Measurements from ENCODE around the gene ANKFY1. TPM values are rescaled to one million over a fixed set of nuclear protein-coding genes. Genes with fewer than 3 reads are reported as not detected.

The ANKFY1 gene
- 24.2 TPM in 2 replicates for total RNA-seq (2014; rRNA removed; shearing (Covaris generic))
- polyA plus RNA-seq (2016; fragmentation: Nextera tagmentation; extraction: Ambion mirVana): 19.5 and 20.1 TPM in 2 replicates

GRCh38 chr17:4263282-4264215 lies at the start of gene ANKFY1:
ANKFY1 (minus strand) TSS chr17:4263979; CDS start chr17:4263941, 38 bp downstream.
- TF ChIP-seq EZH2phosphoT487 (IDR thresholded peaks at IDR 0.05; ENCODE audit: insufficient read depth, low read depth): no peak
- no peak for TF ChIP-seq EZH2 (IDR thresholded peaks at IDR 0.05; ENCODE audit: insufficient read depth, poor library complexity, severe bottlenecking)
- peak within 1 kb of the TSS; percentile 93 for H3K4me2 ChIP-seq (ENCODE audit: unreplicated experiment)
- H3K4me3 ChIP-seq: peak within 1 kb of the TSS; percentile 95
- H3K9ac ChIP-seq: peak within 1 kb of the TSS; percentile 98
- H3K9me3 ChIP-seq (ENCODE audit: low read depth): no peaks in the 10 kb centered on the region
- H3F3A ChIP-seq (ENCODE audit: insufficient read depth): 0 out of 2 replicates have a peak, but pooled peaks cover 12% of the 10 kb centered on the region
- peak within 1 kb of the TSS; percentile 98 for H2AFZ ChIP-seq
- peak within 1 kb of the TSS; percentile 64 for H3K27ac ChIP-seq
- no peaks in the 10 kb centered on the region for H3K9me2 ChIP-seq (ENCODE audit: insufficient read depth)
- WGBS, 2 experiments (ENCODE audit: low coverage in 1 of 2, low lambda C conversion rate in 2 of 2, missing lambda C conversion rate in 2 of 2): 1% methylated on average over 62 to 71 of the region's 85 CpGs
- peaks cover 13% of the 10 kb centered on the region; the same call in 1 of the 2 replicates for H3K36me3 ChIP-seq (ENCODE audit: low read depth)
- H3K79me2 ChIP-seq (ENCODE audit: insufficient read depth): peaks cover 61% of the 10 kb centered on the region
- no peaks in the 10 kb centered on the region for H4K20me1 ChIP-seq (ENCODE audit: insufficient read depth)
- no peaks in the 10 kb centered on the region for H3K27me3 ChIP-seq (replicated peaks; ENCODE audit: insufficient read depth)
- DNase-seq: peak; percentile 98
- peaks cover 8% of the 10 kb centered on the region; the same call in 1 of the 2 replicates for H3K4me1 ChIP-seq (ENCODE audit: insufficient read depth)
- in situ Hi-C loops (cut with MboI): no loop called here

GRCh38 chr17:4310354-4311060 lies 46.7 kb upstream of the ANKFY1 start:
- no peak overlapping the region for H3K9ac ChIP-seq
- H3K9me2 ChIP-seq (ENCODE audit: insufficient read depth): no peaks in the 10 kb centered on the region
- no peaks in the 10 kb centered on the region for H3K36me3 ChIP-seq (ENCODE audit: low read depth)
- 79 to 81% methylated on average over 6 of the region's 6 CpGs for WGBS, 2 experiments (ENCODE audit: low coverage in 1 of 2, low lambda C conversion rate in 2 of 2, missing lambda C conversion rate in 2 of 2)
- H3F3A ChIP-seq (ENCODE audit: insufficient read depth): no peaks in the 10 kb centered on the region
- in situ Hi-C loops (cut with MboI): no loop called here
- H3K4me3 ChIP-seq: no peak overlapping the region
- H3K9me3 ChIP-seq (ENCODE audit: low read depth): no peaks in the 10 kb centered on the region
- peaks cover 100% of the 10 kb centered on the region for H3K79me2 ChIP-seq (ENCODE audit: insufficient read depth)
- peaks cover 19% of the 10 kb centered on the region for H3K4me1 ChIP-seq (ENCODE audit: insufficient read depth)
- DNase-seq: peak; percentile 15
- H3K27ac ChIP-seq: no peak overlapping the region
- no peak for TF ChIP-seq EZH2phosphoT487 (IDR thresholded peaks at IDR 0.05; ENCODE audit: insufficient read depth, low read depth)
- TF ChIP-seq EZH2 (IDR thresholded peaks at IDR 0.05; ENCODE audit: insufficient read depth, poor library complexity, severe bottlenecking): no peak
- no peak overlapping the region for H3K4me2 ChIP-seq (ENCODE audit: unreplicated experiment)
- H3K27me3 ChIP-seq (replicated peaks; ENCODE audit: insufficient read depth): no peaks in the 10 kb centered on the region
- no peak overlapping the region for H2AFZ ChIP-seq
- H4K20me1 ChIP-seq (ENCODE audit: insufficient read depth): peaks cover 22% of the 10 kb centered on the region

- in situ Hi-C loops (cut with MboI): no loop called here
- no peak for DNase-seq
- Histone ChIP-seq H3K27me3 (replicated peaks; ENCODE audit: insufficient read depth) (no peaks in the 10 kb centered on the region), H2AFZ (no peak overlapping the region), H3K79me2 (ENCODE audit: insufficient read depth) (peaks cover 100% of the 10 kb centered on the region), H3K9me2 (ENCODE audit: insufficient read depth) (no peaks in the 10 kb centered on the region), H3K9ac (no peak overlapping the region), H4K20me1 (ENCODE audit: insufficient read depth) (peaks cover 21% of the 10 kb centered on the region), H3F3A (ENCODE audit: insufficient read depth) (peaks cover 4% of the 10 kb centered on the region; the same call in 1 of the 2 replicates), H3K27ac (no peak overlapping the region), H3K4me1 (ENCODE audit: insufficient read depth) (peaks cover 19% of the 10 kb centered on the region), H3K4me2 (ENCODE audit: unreplicated experiment) (no peak overlapping the region), H3K36me3 (ENCODE audit: low read depth) (no peaks in the 10 kb centered on the region), H3K9me3 (ENCODE audit: low read depth) (no peaks in the 10 kb centered on the region), H3K4me3 (no peak overlapping the region)
- TF ChIP-seq EZH2 (IDR thresholded peaks at IDR 0.05; ENCODE audit: insufficient read depth, poor library complexity, severe bottlenecking): no peak
- no peak for TF ChIP-seq EZH2phosphoT487 (IDR thresholded peaks at IDR 0.05; ENCODE audit: insufficient read depth, low read depth)
- 98 to 100% methylated on average over 1 of the region's 1 CpG for WGBS, 2 experiments (ENCODE audit: low coverage in 1 of 2, low lambda C conversion rate in 2 of 2, missing lambda C conversion rate in 2 of 2)
Measured at GRCh38 chr17:4309897-4310296, 46.1 kb upstream of the ANKFY1 start.

- H3K36me3 ChIP-seq (ENCODE audit: low read depth): no peaks in the 10 kb centered on the region
- no peak overlapping the region for H3K4me2 ChIP-seq (ENCODE audit: unreplicated experiment)
- in situ Hi-C loops (cut with MboI): no loop called here
- H3K79me2 ChIP-seq (ENCODE audit: insufficient read depth): peaks cover 100% of the 10 kb centered on the region
- peaks cover 17% of the 10 kb centered on the region for H4K20me1 ChIP-seq (ENCODE audit: insufficient read depth)
- H3K4me3 ChIP-seq: no peak overlapping the region
- no peak overlapping the region for H3K27ac ChIP-seq
- no peak for DNase-seq
- no peak overlapping the region for H3K9ac ChIP-seq
- H2AFZ ChIP-seq: no peak overlapping the region
- no peaks in the 10 kb centered on the region for H3K9me3 ChIP-seq (ENCODE audit: low read depth)
- 86 to 87% methylated on average over 7 of the region's 7 CpGs for WGBS, 2 experiments (ENCODE audit: low coverage in 1 of 2, low lambda C conversion rate in 2 of 2, missing lambda C conversion rate in 2 of 2)
- no peaks in the 10 kb centered on the region for H3K27me3 ChIP-seq (replicated peaks; ENCODE audit: insufficient read depth)
- TF ChIP-seq EZH2 (IDR thresholded peaks at IDR 0.05; ENCODE audit: insufficient read depth, poor library complexity, severe bottlenecking) (no peak), EZH2phosphoT487 (IDR thresholded peaks at IDR 0.05; ENCODE audit: insufficient read depth, low read depth) (no peak)
- H3F3A ChIP-seq (ENCODE audit: insufficient read depth): peaks cover 8% of the 10 kb centered on the region; the same call in 1 of the 2 replicates
- H3K9me2 ChIP-seq (ENCODE audit: insufficient read depth): no peaks in the 10 kb centered on the region
- H3K4me1 ChIP-seq (ENCODE audit: insufficient read depth): peaks cover 19% of the 10 kb centered on the region
Measured at GRCh38 chr17:4307179-4307930, 43.6 kb upstream of the ANKFY1 start.
